ENCODE measurements around the gene KPNB1. TPM values are rescaled to one million over a fixed set of nuclear protein-coding genes. Genes with fewer than 3 reads are reported as not detected.

KPNB1 gene
- total RNA-seq, 1 experiment from 2014 or later = 437 TPM

GRCh38 chr17:47684535-47685193 is 34.9 kb downstream of the KPNB1 start:
- H2AFZ ChIP-seq (ENCODE audit: low read length) = no peak overlapping the region
- ChIA-PET CTCF (no interaction called here), POLR2A (ENCODE audit: unreplicated experiment) (no interaction called here)
- no peak overlapping the region for H3K9ac ChIP-seq (ENCODE audit: low read length)
- TF ChIP-seq, protein P1, sequence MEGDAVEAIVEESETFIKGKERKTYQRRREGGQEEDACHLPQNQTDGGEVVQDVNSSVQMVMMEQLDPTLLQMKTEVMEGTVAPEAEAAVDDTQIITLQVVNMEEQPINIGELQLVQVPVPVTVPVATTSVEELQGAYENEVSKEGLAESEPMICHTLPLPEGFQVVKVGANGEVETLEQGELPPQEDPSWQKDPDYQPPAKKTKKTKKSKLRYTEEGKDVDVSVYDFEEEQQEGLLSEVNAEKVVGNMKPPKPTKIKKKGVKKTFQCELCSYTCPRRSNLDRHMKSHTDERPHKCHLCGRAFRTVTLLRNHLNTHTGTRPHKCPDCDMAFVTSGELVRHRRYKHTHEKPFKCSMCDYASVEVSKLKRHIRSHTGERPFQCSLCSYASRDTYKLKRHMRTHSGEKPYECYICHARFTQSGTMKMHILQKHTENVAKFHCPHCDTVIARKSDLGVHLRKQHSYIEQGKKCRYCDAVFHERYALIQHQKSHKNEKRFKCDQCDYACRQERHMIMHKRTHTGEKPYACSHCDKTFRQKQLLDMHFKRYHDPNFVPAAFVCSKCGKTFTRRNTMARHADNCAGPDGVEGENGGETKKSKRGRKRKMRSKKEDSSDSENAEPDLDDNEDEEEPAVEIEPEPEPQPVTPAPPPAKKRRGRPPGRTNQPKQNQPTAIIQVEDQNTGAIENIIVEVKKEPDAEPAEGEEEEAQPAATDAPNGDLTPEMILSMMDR (conservative IDR thresholded peaks at IDR 0.05; ENCODE audit: low read depth, low read length) = no peak
- TF ChIP-seq EZH2phosphoT487 (IDR thresholded peaks at IDR 0.05; ENCODE audit: borderline replicate concordance, low read length) = no peak
- no peak for TF ChIP-seq EZH2 (IDR thresholded peaks at IDR 0.05; ENCODE audit: low read length, unreplicated experiment)
- H3K4me2 ChIP-seq (ENCODE audit: low read length) = no peak overlapping the region
- no peak overlapping the region for H3K4me3 ChIP-seq (ENCODE audit: low read length)
- ATAC-seq = no peak
- no peak overlapping the region for H3K27ac ChIP-seq (ENCODE audit: low read length)
- no peaks in the 10 kb centered on the region for H3K27me3 ChIP-seq (ENCODE audit: low read length)
- intact Hi-C loops (cut with micrococcal nuclease) = no loop called here
- peaks cover 58% of the 10 kb centered on the region for H3K36me3 ChIP-seq (ENCODE audit: low read depth, low read length)
- H3K79me2 ChIP-seq (ENCODE audit: low read length) = no peaks in the 10 kb centered on the region
- peaks cover 7% of the 10 kb centered on the region; the same call in 1 of the 2 replicates for H4K20me1 ChIP-seq (ENCODE audit: low read length)
- no peaks in the 10 kb centered on the region for H3K4me1 ChIP-seq (ENCODE audit: insufficient read depth, low read length)
- H3K9me2 ChIP-seq (replicated peaks; ENCODE audit: low read length) = no peaks in the 10 kb centered on the region
- no peak for DNase-seq
- BruUV-seq (replicated peaks) = no TSS peak
- peaks cover 12% of the 10 kb centered on the region for H3F3A ChIP-seq (ENCODE audit: low read length, unreplicated experiment)
- no peaks in the 10 kb centered on the region for H3K9me3 ChIP-seq (ENCODE audit: low read length)

GRCh38 chr17:47685556-47686275 is 36.0 kb downstream of the KPNB1 start:
- H4K20me1 ChIP-seq (ENCODE audit: low read length) = 0 out of 2 replicates have a peak, but pooled peaks cover 7% of the 10 kb centered on the region
- H3K9ac ChIP-seq (ENCODE audit: low read length) = no peak overlapping the region
- intact Hi-C loops (cut with micrococcal nuclease) = no loop called here
- peaks cover 48% of the 10 kb centered on the region for H3K36me3 ChIP-seq (ENCODE audit: low read depth, low read length)
- H3K27me3 ChIP-seq (ENCODE audit: low read length) = no peaks in the 10 kb centered on the region
- H3K79me2 ChIP-seq (ENCODE audit: low read length) = no peaks in the 10 kb centered on the region
- H3K27ac ChIP-seq (ENCODE audit: low read length) = no peak overlapping the region
- H3K4me1 ChIP-seq (ENCODE audit: insufficient read depth, low read length) = no peaks in the 10 kb centered on the region
- no peak overlapping the region for H2AFZ ChIP-seq (ENCODE audit: low read length)
- no peaks in the 10 kb centered on the region for H3K9me2 ChIP-seq (replicated peaks; ENCODE audit: low read length)
- CTCF ChIA-PET = no interaction called here
- peaks cover 12% of the 10 kb centered on the region for H3F3A ChIP-seq (ENCODE audit: low read length, unreplicated experiment)
- BruUV-seq (replicated peaks) = no TSS peak
- H3K4me2 ChIP-seq (ENCODE audit: low read length) = no peak overlapping the region
- no peaks in the 10 kb centered on the region for H3K9me3 ChIP-seq (ENCODE audit: low read length)
- TF ChIP-seq, protein P1 (conservative IDR thresholded peaks at IDR 0.05; ENCODE audit: low read depth, low read length) = no peak
- TF ChIP-seq EZH2phosphoT487 (IDR thresholded peaks at IDR 0.05; ENCODE audit: borderline replicate concordance, low read length) (no peak), EZH2 (IDR thresholded peaks at IDR 0.05; ENCODE audit: low read length, unreplicated experiment) (no peak)
- ATAC-seq (no peak), DNase-seq (no peak)
- POLR2A ChIA-PET (ENCODE audit: unreplicated experiment) = no interaction called here
- H3K4me3 ChIP-seq (ENCODE audit: low read length) = no peak overlapping the region

- DNase-seq (no peak), ATAC-seq (no peak)
- intact Hi-C loops (cut with micrococcal nuclease) = no loop called here
- no peaks in the 10 kb centered on the region for H3K79me2 ChIP-seq (ENCODE audit: low read length)
- no peak overlapping the region for H3K27ac ChIP-seq (ENCODE audit: low read length)
- no peak overlapping the region for H3K9ac ChIP-seq (ENCODE audit: low read length)
- H3K9me3 ChIP-seq (ENCODE audit: low read length) = no peaks in the 10 kb centered on the region
- no TSS peak for BruUV-seq (replicated peaks)
- CTCF ChIA-PET = no interaction called here
- POLR2A ChIA-PET (ENCODE audit: unreplicated experiment) = no interaction called here
- H3K4me2 ChIP-seq (ENCODE audit: low read length) = no peak overlapping the region
- H4K20me1 ChIP-seq (ENCODE audit: low read length) = 0 out of 2 replicates have a peak, but pooled peaks cover 7% of the 10 kb centered on the region
- H2AFZ ChIP-seq (ENCODE audit: low read length) = no peak overlapping the region
- H3F3A ChIP-seq (ENCODE audit: low read length, unreplicated experiment) = peaks cover 12% of the 10 kb centered on the region
- H3K36me3 ChIP-seq (ENCODE audit: low read depth, low read length) = peaks cover 44% of the 10 kb centered on the region
- H3K9me2 ChIP-seq (replicated peaks; ENCODE audit: low read length) = no peaks in the 10 kb centered on the region
- no peak for TF ChIP-seq EZH2phosphoT487 (IDR thresholded peaks at IDR 0.05; ENCODE audit: borderline replicate concordance, low read length)
- TF ChIP-seq, protein P1 (conservative IDR thresholded peaks at IDR 0.05; ENCODE audit: low read depth, low read length) = no peak
- TF ChIP-seq EZH2 (IDR thresholded peaks at IDR 0.05; ENCODE audit: low read length, unreplicated experiment) = no peak
- no peaks in the 10 kb centered on the region for H3K27me3 ChIP-seq (ENCODE audit: low read length)
- H3K4me1 ChIP-seq (ENCODE audit: insufficient read depth, low read length) = no peaks in the 10 kb centered on the region
- H3K4me3 ChIP-seq (ENCODE audit: low read length) = no peak overlapping the region
These were observed 36.5 kb downstream of the KPNB1 start for GRCh38 chr17:47686276-47686635.

All from PC-3 (cell line).